Measurements from ENCODE around the gene DCDC1.

DCDC1 gene

GRCh38 chr11:31369348-31370329, at the start of gene DCDC1, which contains the start of gene DNAJC24:
Gene DCDC1, minus strand, starts transcription at chr11:31369739. Its CDS starts 41,459 bp downstream, at chr11:31328280.
Gene DNAJC24, plus strand, starts transcription at chr11:31369860. Its CDS starts 889 bp downstream, at chr11:31370749.
- peak; percentile 95 for DNase-seq (ENCODE audit: low spot score)

- DNase-seq (ENCODE audit: low spot score): no peak
Observed at GRCh38 chr11:31419138-31419537, 49.6 kb upstream of the DCDC1 start.

GRCh38 chr11:31417816-31418215, 48.3 kb upstream of the DCDC1 start:
- DNase-seq (ENCODE audit: low spot score): no peak

- DNase-seq (ENCODE audit: low spot score): no peak
Observed at GRCh38 chr11:31417357-31417756, 47.8 kb upstream of the DCDC1 start.

GRCh38 chr11:31415435-31415834, 45.9 kb upstream of the DCDC1 start:
- no peak for DNase-seq (ENCODE audit: low spot score)

- no peak for DNase-seq (ENCODE audit: low spot score)
Observed at GRCh38 chr11:31414338-31414737, 44.8 kb upstream of the DCDC1 start.

- no peak for DNase-seq (ENCODE audit: low spot score)
Observed at GRCh38 chr11:31412946-31413345, 43.4 kb upstream of the DCDC1 start.

GRCh38 chr11:31408201-31408600, 38.7 kb upstream of the DCDC1 start:
- DNase-seq (ENCODE audit: low spot score): no peak

- DNase-seq (ENCODE audit: low spot score): no peak
Observed at GRCh38 chr11:31404614-31405013, 35.1 kb upstream of the DCDC1 start.

- peak; percentile 63 for DNase-seq (ENCODE audit: low spot score)
Observed at GRCh38 chr11:31397239-31397834, 27.8 kb upstream of the DCDC1 start.

- no peak for DNase-seq (ENCODE audit: low spot score)
Observed at GRCh38 chr11:31387379-31387778, 17.8 kb upstream of the DCDC1 start.

GRCh38 chr11:31383116-31383515, 13.6 kb upstream of the DCDC1 start:
- no peak for DNase-seq (ENCODE audit: low spot score)

GRCh38 chr11:31375879-31376278, 6.3 kb upstream of the DCDC1 start:
- DNase-seq (ENCODE audit: low spot score): no peak

GRCh38 chr11:31366795-31367194, 2.7 kb downstream of the DCDC1 start:
- DNase-seq (ENCODE audit: low spot score): no peak

GRCh38 chr11:31361743-31362142, 7.8 kb downstream of the DCDC1 start:
- no peak for DNase-seq (ENCODE audit: low spot score)

- DNase-seq (ENCODE audit: low spot score): no peak
Observed at GRCh38 chr11:31355817-31356216, 13.7 kb downstream of the DCDC1 start.

- no peak for DNase-seq (ENCODE audit: low spot score)
Observed at GRCh38 chr11:31355131-31355530, 14.4 kb downstream of the DCDC1 start.

- no peak for DNase-seq (ENCODE audit: low spot score)
Observed at GRCh38 chr11:31351168-31351567, 18.4 kb downstream of the DCDC1 start.

- DNase-seq (ENCODE audit: low spot score): peak; percentile 49
Observed at GRCh38 chr11:31340903-31341572, 28.5 kb downstream of the DCDC1 start.

- DNase-seq (ENCODE audit: low spot score): no peak
Observed at GRCh38 chr11:31337806-31338205, 31.7 kb downstream of the DCDC1 start.

GRCh38 chr11:31328697-31329096, 40.8 kb downstream of the DCDC1 start:
- no peak for DNase-seq (ENCODE audit: low spot score)

- no peak for DNase-seq (ENCODE audit: low spot score)
Observed at GRCh38 chr11:31327417-31327816, 42.1 kb downstream of the DCDC1 start.
